Measurements from ENCODE around the gene TLR5. TPM values are rescaled to one million over a fixed set of nuclear protein-coding genes. Genes with fewer than 3 reads are reported as not detected.

The TLR5 gene
- total and polyA plus RNA-seq, 8 donors, result 2.4 to 15.2 (median 4.6) TPM

DNA sequence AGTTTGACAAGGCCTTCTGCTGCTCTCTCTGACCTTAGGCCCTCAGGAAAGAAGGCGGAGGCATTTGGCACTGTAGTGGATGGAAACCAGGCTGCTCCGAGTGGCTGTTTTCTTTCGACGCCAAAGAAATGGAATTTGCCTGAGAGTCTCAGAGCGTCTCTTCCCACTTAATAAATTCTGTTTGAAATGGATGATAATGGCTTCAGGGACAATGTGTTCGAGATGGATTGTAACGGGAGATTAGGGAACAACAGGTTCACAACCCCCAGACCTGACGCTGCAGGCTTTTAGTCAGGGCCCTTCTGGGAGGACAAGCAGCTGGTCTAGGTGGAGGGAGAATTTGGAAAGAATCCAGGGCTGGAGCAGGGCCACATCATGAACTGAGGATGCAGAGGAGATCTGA, 58.6 kb downstream of the TLR5 start:
- Histone ChIP-seq H3K36me3 (no peaks in the 10 kb centered on the region), H3K27ac (no peak overlapping the region), H3K4me1 (no peaks in the 10 kb centered on the region), H3K27me3 (no peaks in the 10 kb centered on the region), H3K9me3 (no peaks in the 10 kb centered on the region), H3K4me3 (no peak overlapping the region)
- TF ChIP-seq, protein P1, sequence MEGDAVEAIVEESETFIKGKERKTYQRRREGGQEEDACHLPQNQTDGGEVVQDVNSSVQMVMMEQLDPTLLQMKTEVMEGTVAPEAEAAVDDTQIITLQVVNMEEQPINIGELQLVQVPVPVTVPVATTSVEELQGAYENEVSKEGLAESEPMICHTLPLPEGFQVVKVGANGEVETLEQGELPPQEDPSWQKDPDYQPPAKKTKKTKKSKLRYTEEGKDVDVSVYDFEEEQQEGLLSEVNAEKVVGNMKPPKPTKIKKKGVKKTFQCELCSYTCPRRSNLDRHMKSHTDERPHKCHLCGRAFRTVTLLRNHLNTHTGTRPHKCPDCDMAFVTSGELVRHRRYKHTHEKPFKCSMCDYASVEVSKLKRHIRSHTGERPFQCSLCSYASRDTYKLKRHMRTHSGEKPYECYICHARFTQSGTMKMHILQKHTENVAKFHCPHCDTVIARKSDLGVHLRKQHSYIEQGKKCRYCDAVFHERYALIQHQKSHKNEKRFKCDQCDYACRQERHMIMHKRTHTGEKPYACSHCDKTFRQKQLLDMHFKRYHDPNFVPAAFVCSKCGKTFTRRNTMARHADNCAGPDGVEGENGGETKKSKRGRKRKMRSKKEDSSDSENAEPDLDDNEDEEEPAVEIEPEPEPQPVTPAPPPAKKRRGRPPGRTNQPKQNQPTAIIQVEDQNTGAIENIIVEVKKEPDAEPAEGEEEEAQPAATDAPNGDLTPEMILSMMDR (IDR thresholded peaks at IDR 0.05), result no peak
- intact Hi-C loops (cut with DNase I), result loop anchor here in 2 of 3 donors (5.0 kb wide), 1 partner anchor 292 kb away; no protein-coding TSS in a partner anchor
- peak in 4 of 6 donors; percentile 30 to 77 (median 66) for DNase-seq
- WGBS, 2 donors, result 37 to 41% methylated on average over 8 of the region's 8 CpGs
- no peak for FAIRE-seq
- peak; percentile 22 to 48 (median 36) for ATAC-seq

DNA sequence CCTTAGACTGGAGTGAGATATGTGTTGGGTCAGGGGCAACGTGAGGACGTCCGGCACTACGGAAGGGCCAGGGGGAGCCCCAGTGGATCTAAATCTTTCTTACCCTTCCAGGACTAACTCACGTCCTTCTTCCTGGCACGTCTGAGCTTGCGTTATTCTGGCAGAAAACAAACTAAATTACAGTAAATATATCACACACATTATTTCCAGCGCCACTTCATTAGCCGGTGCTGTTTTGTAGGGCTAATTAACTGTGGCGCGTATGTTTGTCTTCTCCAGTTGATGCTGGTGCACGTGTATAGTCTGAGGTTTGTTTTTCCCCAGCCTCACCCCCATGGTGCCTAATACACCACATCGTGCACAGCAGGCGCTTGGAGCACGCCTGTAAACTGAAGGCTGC, 59.2 kb downstream of the TLR5 start:
- no peaks in the 10 kb centered on the region for H3K4me1 ChIP-seq
- FAIRE-seq, result no peak
- H3K9me3 ChIP-seq, result no peaks in the 10 kb centered on the region
- no peak for DNase-seq
- TF ChIP-seq, protein P1 (IDR thresholded peaks at IDR 0.05), result no peak
- ATAC-seq, result no peak
- intact Hi-C loops (cut with DNase I), result loop anchor here in 2 of 3 donors (5.0 kb wide), 1 partner anchor 292 kb away; no protein-coding TSS in a partner anchor
- H3K27me3 ChIP-seq, result no peaks in the 10 kb centered on the region
- H3K36me3 ChIP-seq, result no peaks in the 10 kb centered on the region
- no peak overlapping the region for H3K27ac ChIP-seq
- WGBS, 2 donors, result 92 to 93% methylated on average over 15 of the region's 15 CpGs
- no peak overlapping the region for H3K4me3 ChIP-seq

DNA sequence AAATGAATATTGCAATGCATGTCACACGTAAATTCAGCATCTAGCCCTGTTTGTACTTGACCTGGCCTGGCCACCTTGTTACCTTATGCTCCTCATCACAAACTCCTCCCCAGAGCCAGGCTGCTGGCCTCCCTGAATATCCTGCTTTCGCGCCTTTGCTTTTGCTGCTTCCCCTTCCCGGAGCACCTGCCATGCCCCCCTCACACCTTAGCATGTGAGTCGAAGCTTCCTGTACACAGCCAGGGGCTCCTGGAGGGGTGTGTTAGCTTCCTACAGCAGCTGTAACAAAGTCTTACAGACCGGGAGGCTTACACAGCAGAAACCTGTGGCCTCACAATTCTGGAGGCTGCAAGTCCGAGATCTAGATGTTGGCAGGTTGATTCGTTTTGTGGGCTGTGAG, 60.1 kb downstream of the TLR5 start:
- TF ChIP-seq, protein P1 (IDR thresholded peaks at IDR 0.05), result no peak
- intact Hi-C loops (cut with DNase I), result loop anchor here in 2 of 3 donors (5.0 kb wide), 1 partner anchor 291 kb away; no protein-coding TSS in a partner anchor
- H3K27me3 ChIP-seq, result no peaks in the 10 kb centered on the region
- H3K36me3 ChIP-seq, result no peaks in the 10 kb centered on the region
- DNase-seq, result no peak
- H3K4me1 ChIP-seq, result no peaks in the 10 kb centered on the region
- H3K27ac ChIP-seq, result no peak overlapping the region
- FAIRE-seq, result no peak
- H3K4me3 ChIP-seq, result no peak overlapping the region
- H3K9me3 ChIP-seq, result no peaks in the 10 kb centered on the region
- WGBS, 2 donors, result 84 to 94% methylated on average over 8 of the region's 8 CpGs
- no peak for ATAC-seq

DNA sequence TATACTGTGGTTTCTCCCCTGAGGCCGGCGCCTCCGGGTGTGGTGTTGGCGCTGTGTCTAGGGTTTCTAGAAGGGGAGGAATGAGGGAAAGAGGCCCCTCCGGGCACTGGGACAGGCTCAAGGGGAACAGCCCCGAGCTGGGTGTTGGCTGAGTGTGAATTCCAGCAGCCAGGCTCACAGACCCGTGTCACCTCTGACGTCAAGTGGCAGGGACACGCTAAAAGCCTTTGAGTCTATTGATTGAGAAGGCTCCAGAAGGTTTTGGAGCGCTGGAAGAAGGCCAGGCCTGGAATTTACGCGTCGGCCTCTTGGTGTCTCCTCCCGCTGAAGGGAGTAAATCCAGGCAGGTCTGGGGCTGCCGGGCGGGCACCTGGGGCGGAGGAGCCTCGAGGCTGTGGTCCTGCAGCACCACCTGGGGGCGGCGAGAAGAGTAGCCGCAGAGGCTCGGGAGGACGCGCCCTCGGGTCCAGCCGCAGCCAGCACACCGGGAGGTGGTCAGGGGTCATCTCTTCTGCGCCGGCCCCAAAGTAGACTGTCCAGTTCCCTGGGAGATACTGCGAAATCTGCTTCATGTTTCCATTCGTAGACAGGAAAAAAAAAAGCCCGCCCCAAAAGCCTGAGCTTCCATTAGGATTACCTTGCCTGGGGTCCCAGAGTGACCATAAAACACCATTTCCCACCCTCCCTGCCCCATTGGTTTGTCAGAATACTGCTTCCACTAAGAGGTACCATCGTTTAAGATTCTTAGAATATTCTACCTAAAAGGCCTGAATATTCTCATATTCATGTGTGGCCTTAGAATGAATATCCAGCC, 61.7 kb downstream of the TLR5 start:
- H3K4me3 ChIP-seq, result peak overlapping the region in 2 of 4 donors; percentile 20 to 36
- H3K36me3 ChIP-seq, result no peaks in the 10 kb centered on the region
- no peaks in the 10 kb centered on the region for H3K27me3 ChIP-seq
- 2% methylated on average over 31 to 33 of the region's 33 CpGs for WGBS, 2 donors
- ATAC-seq (peak; percentile 96 to 99 (median 99)), DNase-seq (peak; percentile 82 to 97 (median 92)), FAIRE-seq (peak; percentile 37)
- no peaks in the 10 kb centered on the region for H3K9me3 ChIP-seq
- H3K27ac ChIP-seq, result peak overlapping the region in 2 of 4 donors; percentile 28 to 58
- H3K4me1 ChIP-seq, result no peaks in the 10 kb centered on the region
- intact Hi-C loops (cut with DNase I), result loop anchor here in 2 of 3 donors (5.0 kb wide), 1 partner anchor 289 kb away; no protein-coding TSS in a partner anchor
- TF ChIP-seq, protein P1 (IDR thresholded peaks at IDR 0.05), result peak; percentile 81 to 95 (median 92)

DNA sequence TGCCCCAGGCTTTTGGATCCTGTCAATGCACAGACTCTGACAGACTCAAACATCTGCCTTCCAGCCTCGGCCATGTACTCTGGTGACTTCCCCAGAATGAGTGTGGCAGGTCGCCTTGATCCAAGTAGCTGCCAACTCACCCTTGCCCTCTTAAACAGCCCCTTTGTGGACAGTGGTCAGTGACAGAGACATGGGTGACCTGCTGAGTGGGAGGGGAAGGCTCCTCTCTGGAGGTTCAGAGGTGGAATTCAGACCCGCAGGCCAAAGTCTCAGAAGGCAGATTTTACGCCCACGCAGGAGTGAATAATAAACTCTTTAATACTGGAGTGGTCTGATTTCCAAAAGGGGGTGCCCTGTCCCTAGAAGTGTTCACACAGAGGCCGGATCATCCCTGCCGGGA, 63.5 kb downstream of the TLR5 start:
- H3K9me3 ChIP-seq, result no peaks in the 10 kb centered on the region
- intact Hi-C loops (cut with DNase I), result loop anchor here in 1 of 3 donors (10.0 kb wide), 1 partner anchor 295 kb away; no protein-coding TSS in a partner anchor
- ATAC-seq (no peak), DNase-seq (no peak), FAIRE-seq (no peak)
- no peak overlapping the region for H3K4me3 ChIP-seq
- H3K4me1 ChIP-seq, result no peaks in the 10 kb centered on the region
- TF ChIP-seq, protein P1 (IDR thresholded peaks at IDR 0.05), result no peak
- H3K27me3 ChIP-seq, result no peaks in the 10 kb centered on the region
- WGBS, 2 donors, result 82 to 84% methylated on average over 7 of the region's 7 CpGs
- no peaks in the 10 kb centered on the region for H3K36me3 ChIP-seq
- H3K27ac ChIP-seq, result no peak overlapping the region
